Measurements from ENCODE around the gene SHROOM2.
A peak's percentile ranks its signal among the peaks of the same experiment; 100 is the strongest.

SHROOM2 gene

DNA sequence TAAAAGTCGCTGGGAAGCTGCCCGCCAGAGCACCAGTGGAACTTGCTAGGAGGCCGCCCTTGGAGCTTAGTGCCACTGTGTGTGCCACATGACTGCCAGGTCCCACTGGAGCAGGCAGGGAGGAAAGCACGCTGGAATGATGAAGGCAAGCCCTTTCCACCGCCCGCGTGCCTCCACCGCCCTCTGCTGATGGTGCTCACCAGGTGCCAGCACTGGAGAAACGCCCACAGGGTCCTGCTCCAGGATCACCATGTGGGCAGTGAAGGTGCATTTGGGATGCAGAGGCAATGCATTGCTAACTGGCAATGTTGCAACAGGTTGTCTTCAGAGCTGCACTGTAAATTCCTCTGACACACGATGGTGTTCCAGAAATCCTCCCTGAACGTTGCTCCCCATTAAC is 76.3 kb downstream of the SHROOM2 start:
- no peak for DNase-seq

GRCh38 chrX:9862953-9863352 is 76.7 kb downstream of the SHROOM2 start:
- no peak for DNase-seq

GRCh38 chrX:9864011-9864410 is 77.8 kb downstream of the SHROOM2 start:
- DNase-seq: no peak

GRCh38 chrX:9865804-9866472 is 79.7 kb downstream of the SHROOM2 start:
- no peak for DNase-seq

DNA sequence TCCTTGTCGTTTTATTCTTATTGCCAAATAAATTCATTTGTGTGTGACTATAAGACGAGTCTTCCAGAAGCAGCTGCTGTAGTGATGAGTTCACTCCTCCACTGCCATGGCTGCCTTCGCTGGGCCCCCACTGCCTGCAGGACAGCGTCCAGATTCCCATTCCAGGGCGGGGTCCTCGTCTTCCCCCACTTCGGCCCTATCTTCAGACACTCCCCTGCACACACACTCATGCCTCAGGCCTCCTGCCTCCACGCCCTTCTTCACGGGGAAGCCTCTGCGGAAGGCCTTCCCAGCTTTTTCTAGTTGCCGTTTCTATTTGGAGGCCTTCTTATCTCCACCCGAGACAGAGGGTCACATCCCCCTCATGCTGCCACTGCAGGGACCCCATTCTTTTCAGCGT is 80.4 kb downstream of the SHROOM2 start:
- DNase-seq: no peak

DNA sequence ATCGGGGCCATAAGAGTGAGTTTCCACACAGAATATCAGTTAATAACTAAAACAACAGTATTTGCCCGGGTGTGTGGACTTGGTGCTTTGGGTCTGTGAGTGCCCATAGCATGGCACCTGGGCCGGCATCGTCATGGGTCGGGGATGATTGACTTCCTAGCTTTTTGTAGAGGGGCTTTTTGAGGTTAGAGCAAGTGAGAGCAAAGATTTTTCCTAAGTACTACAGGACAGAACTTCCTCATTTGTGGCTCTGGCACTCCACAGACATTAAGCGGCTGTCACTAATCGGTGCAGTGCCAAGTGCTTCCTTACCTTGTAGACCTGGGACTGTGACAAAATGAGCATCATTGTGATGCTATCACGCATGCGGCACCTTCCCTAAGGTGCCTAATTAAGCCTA is 81.0 kb downstream of the SHROOM2 start:
- DNase-seq: no peak

DNA sequence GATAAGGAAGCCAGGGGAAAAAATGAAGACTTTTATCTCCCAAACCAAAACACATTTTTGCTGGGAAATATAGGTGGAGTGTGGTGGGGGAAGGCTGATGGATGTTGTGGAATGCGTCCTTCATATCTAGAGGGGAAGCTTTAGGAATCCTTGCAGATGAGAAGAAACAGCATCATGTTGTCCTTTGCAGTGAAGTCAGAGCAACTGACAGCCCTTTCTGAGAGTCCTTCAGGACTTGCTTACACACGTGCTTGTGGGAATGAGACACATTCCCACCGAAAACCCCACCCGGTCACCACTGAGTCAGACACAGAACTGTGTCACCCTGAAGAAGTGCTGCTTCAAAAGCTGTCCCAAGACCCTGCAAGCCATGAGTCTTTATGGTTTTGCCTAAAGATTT is 81.5 kb downstream of the SHROOM2 start:
- DNase-seq: no peak

DNA sequence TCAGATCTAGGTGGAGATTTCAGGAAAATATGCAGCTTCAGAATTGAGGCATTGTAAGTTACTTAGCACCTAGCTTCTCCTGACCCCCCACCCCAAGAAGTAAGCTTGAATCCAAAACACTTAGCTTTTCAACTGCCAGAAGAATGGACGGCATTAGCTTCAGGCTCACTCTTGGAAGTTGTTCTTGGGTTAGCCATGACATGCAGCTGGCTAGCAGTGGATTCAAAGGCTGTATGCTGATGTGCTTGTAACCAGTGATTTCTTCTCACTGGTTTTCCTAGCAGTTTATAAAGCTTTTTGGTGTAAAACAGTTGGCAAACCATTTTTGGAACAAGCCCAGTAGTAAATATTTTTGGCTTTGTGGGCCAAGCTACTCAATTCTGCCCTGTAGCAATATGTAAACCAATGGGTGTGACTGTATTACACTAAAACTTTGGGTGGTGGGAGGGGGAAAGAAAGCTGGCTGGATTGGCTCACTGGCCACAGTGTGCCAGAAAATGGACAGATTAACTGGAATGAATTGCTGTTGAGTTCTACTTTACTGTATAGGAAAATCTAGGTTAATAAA is 85.6 kb downstream of the SHROOM2 start:
- DNase-seq: no peak

DNA sequence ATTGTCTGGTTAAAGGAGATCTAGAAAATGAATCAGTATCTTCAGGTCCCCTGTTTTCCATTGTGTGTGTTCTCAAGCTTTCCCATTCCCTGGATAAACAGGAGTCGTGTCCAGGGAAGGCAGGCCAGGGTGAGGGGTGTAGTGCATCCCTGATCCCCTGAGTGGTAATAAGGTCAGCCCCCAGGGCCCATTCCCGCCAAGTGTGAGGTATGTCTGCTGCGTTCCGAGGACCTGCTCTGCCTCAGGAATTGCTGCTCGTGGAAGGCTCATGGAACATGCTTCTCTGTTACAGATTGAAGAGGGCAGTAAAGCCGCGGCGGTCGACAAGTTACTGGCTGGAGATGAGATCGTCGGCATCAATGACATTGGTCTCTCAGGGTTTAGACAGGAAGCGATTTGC is 87.1 kb downstream of the SHROOM2 start:
- DNase-seq: no peak

DNA sequence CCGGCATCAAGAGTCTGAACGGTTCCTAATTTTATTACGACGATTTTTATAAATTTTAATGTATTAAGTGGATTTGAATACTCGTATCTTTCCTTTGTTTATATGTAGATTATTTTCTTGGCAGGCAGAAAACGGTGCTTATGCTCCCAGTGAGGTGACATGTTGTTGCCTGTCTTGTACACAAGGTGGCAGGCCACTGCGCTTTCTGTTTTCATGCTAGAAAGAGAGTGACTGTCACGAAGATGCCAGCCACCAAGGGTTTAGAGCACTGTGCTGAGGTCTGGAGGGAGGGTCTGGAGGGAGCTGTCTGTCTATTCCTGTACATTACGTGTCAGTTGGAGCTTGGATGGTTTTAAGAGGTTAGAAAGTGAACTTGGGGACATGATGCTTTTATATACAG is 87.7 kb downstream of the SHROOM2 start:
- DNase-seq: peak in 45 of 58 donors; percentile 0 to 45 (median 7)

DNA sequence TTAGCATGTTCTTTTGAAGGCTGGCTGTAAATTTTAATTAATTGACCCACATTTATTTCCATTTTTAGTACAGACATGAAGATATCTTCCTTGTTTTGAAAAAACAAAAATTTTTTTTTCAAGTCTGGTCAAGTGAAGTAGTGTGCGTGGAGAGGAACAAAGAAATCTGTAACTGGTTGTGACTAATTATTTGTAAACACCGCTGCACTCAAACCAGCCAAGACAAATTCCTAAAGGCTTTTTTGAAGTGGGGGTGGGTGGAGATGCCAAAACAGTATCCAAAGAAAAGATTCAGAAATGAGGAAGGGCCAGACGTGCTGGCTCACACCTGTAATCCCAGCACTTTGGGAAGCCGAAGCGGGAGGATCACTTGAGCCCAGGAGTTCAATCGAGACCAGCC is 88.3 kb downstream of the SHROOM2 start:
- DNase-seq: no peak

DNA sequence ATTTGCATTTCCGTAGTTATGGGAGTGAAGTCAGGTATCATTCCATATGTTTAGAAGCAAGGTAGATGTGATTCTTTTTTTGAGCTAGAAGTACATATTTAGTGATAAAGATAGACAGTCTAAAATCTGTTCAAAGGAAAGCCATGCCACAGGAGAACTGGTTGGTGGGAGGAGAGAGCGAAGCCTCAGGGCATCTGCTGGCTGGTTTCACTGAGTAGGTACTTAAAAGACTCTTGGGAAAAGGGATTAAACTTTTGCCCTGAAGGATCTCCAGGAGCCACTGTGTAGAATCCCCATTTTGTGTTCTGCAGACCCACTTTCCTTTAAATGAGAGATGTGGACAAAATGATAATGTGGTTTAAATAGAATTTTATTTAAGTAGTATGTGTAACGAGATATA is 89.6 kb downstream of the SHROOM2 start:
- DNase-seq: no peak

DNA sequence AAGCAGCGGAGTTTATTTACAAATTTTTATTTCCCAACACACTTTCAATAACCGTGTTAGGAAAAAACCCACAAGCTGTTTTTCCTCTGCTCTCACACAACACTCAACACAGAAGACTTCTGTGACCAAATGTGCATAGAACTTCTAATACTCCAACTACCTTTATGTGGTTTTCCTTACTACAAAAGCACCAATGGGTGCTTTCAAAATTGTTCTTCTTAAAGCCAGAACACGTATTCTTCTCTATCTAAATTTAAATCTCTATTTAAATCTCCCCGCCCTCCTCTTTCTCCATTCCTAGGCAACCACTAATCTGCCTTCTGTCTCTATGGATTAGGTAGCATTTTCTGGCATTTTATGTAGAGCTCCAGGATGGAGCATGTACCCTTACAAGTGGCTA is 90.0 kb downstream of the SHROOM2 start:
- DNase-seq: no peak

GRCh38 chrX:9878146-9878820 is 92.1 kb downstream of the SHROOM2 start:
- no peak for DNase-seq

- no peak for DNase-seq
Observed at GRCh38 chrX:9880237-9880636, 94.0 kb downstream of the SHROOM2 start.

DNA sequence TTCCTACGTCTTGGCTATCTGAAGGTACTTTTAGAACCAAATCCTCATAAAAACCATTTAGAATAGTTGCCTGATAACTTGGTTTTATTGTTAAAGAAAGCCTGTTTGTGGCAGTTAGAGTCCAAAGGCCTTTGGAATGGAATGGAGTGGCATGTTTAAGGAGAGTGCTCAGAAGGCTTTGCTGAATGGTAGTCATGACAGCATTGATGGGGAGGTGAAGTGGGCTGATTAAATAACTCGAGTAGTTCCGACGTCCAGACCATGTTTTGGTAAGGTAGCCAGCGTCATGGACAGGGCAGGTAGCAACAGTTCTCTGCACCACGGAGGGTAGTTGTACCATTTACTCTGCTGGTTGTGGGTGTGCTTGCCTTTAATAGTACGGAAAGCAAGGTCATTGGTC is 94.6 kb downstream of the SHROOM2 start:
- no peak for DNase-seq

GRCh38 chrX:9882669-9883446 is 96.6 kb downstream of the SHROOM2 start:
- DNase-seq: peak in 1 of 58 donors; percentile 5

DNA sequence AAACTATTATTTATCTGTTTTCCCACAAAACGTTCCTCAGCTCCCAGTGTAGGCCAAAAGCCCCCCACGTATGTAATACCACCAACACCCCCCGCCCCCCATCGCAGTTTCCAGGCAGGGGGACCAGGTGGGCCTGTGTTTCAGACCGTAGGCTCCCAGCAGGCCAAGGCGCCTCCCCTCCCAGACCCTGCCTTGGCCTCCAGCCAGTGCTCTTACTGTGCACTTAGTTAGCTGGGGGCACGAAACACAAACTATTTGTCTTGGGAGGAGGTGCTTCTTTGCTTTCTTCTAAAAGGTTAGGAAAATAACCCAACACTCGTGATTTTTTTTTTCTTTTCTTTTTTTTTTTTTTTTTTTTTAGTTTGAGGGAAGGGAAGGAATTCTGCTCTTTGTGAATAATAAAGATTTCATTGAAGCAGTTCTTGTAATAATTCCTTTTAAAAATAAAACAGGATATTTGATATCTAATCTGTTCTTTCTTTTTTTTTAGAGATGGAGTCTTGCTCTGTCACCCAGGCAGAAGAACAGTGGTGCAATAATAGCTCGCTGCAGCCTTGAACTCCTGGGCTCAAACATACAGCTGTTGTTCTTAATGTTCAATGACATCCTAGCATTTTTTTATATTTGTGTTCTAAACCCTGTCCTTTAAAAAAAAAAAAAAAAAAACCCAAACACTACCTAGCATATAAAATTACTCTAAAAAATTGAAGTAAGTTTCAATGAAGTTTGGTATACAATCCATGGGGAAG is 98.0 kb downstream of the SHROOM2 start:
- DNase-seq: no peak

DNA sequence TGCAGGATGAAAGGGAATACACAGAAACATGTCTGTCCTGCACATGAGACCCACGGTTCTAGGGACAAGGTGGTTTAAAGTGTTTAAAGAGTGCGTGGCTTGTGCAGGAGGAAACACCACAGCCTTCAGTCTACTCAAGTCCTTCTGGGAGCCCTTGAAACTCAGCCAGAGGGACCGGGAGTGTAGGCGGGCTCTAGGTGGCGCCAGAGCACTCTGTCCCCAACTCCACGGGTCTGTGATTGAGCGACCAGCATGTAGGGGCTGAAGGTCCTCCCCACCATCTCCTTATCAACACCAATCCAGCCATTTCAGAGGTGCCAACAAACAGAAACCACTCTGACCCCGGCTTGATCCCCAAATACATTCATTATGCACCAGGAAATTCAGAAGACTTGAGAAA is 98.9 kb downstream of the SHROOM2 start:
- DNase-seq: peak in 53 of 58 donors; percentile 0 to 74 (median 36)

GRCh38 chrX:9887659-9888297 is 101.5 kb downstream of the SHROOM2 start:
- DNase-seq: no peak

- no peak for DNase-seq
Observed at GRCh38 chrX:9888953-9889470, 102.8 kb downstream of the SHROOM2 start.

All from anterior cingulate cortex (tissue), 58 donors.